Measurements from ENCODE around the gene CAPN15. TPM values are rescaled to one million over a fixed set of nuclear protein-coding genes. Genes with fewer than 3 reads are reported as not detected.
"Not testable (repeated sequence)": the region's sequence is repeated elsewhere in the genome, so short reads cannot be mapped to it uniquely, and the experiment has no call there.

Gene CAPN15
- total RNA-seq, 1 donor from 2014 or later, result 50.5 TPM

DNA sequence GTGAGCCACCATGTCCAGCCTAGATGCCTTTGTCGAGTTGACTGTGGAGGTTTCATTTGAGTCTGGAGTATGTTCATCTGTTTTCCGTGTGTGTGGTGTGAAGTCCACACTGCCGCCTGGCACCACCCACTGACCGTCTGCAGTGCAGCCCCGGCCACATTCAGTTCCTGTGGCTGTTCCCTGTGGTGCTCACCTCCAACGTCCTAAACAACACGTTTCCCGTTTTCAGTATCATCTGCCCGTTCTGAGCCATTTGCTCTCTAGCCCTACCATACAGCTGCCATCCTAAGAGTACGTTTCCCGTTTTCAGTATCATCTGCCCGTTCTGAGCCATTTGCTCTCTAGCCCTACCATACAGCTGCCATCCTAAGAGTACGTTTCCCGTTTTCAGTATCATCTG is 20.0 kb upstream of the CAPN15 start:
- DNase-seq, result not testable (repeated sequence)

DNA sequence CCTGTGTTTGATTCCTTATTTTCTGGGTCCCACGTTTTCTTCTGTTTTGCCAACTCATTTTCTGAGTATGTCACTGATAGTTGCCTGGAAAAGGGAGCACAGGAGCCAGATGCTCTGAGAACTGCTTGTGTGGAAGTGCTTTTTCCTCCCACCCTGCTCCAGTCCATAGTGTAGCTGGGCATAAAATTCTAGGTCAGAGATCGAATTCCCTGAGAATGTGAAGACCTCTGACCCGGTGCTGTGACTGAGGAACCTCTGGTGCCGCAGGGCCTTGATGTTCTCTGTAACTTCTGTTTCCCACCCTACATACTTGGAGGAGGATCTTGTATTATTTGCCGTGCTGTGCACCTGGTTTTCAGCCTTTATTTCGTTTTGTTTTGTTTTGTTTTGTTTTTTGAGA is 19.5 kb upstream of the CAPN15 start:
- no peak for DNase-seq

DNA sequence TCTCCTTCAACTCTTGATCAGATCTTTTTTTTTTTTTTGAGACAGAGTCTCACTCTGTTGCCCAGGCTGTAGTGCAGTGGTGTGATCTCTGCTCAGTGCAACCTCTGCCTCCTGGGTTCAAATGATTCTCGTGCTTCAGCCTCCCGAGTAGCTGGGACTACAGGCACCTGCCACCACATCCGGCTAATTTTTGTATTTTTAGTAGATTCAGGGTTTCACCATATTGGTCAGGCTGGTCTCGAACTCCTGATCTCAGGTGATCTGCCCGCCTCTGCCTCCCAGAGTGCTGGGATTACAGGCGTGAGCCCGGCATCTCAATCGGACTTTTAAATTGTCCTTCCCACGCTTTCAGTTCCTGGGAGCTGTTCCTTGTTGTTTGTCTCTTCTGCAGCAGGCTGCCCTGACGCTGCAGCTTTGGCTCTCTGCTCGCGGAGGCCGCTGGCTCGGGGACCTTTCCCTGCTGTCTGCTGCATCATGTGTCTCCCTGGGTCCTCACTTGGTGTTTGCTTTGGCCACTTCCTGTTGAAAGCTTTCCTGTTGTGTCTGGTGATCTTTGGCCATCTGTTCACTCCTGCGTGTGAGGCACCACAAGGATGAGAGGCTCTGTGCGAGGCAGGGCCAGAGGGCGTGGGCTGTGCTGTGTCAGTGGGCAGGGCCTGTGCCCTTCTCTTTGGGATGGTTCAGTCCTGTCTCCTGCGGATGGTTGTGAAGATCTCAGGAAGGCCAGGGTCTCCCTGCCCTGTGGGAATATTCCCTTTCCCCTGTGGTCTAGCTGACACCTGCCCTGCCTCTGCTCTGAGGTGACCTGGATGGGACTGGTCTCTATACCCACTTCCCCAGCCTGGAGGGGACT is 18.4 kb upstream of the CAPN15 start:
- peak; percentile 70 for DNase-seq

DNA sequence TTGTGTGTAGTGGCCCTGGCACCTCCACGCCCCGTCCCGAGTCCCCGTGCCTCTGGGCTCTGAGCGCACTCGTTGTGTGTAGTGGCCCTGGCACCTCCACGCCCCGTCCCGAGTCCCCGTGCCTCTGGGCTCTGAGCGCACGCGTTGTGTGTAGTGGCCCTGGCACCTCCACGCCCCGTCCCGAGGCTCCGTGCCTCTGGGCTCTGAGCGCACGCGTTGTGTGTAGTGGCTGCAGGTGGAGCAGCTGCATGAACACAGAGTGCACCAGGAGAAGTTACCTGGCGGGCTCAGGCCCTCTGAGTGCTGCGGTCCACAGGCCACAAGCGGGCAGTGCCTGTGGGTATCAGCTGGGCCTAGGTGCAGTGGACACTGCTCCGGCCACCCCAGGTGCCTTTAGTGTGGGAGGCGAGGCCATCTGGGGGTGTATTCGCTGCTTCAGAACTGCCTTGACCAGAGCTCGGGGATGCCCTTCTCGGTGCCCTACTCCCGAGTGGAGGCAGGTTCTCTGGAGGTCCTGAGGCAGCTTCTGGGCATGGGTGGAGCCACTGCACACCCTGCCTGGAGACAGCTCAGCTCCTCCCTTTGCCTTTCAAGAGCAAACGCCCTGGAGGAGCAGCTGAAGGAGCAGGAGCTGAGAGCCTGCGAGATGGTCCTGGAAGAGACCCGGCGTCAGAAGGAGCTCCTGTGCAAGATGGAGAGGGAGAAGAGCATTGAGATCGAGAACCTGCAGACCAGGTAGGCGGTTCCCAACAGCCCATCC is 17.3 kb upstream of the CAPN15 start:
- DNase-seq, result no peak

DNA sequence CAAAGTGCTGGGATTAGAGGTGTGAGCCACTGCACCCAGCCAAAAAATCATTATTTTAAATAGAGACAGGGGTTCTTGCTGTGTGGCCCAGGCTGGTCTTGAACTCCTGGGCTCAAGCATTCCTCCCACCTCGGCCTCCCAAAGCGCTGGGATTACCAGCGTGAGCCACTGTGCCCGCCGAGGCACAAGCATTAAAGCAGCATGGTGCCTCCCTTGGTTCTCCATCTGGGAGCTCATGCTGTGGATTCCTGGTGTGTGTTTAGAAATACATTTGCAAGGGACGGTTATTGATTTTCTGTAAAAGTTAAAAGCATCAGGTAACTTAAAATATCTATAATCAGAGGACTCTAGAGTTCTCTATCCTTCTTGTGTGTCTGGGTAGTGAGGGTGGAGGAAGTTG is 14.7 kb upstream of the CAPN15 start:
- DNase-seq, result no peak

DNA sequence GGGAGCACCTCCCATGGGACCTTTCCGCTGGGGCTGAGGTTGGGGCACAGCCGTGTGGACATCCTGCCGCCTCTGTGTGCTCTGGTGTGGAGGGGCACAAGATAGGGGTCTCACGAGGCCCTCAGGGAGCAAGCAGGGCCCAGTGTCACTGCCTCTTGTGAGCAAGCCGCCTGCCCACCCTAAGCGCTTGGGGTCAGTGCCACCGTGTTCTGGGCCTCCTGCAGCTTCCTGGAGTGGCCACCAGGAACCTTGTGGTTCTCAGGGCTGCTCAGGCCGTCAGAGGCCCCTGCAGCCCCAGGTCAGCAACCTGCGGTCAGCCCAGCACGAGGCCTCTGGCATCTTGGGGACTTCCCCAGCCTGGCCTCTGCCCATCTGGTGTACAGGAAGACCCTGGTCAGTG is 13.6 kb upstream of the CAPN15 start:
- DNase-seq, result no peak

DNA sequence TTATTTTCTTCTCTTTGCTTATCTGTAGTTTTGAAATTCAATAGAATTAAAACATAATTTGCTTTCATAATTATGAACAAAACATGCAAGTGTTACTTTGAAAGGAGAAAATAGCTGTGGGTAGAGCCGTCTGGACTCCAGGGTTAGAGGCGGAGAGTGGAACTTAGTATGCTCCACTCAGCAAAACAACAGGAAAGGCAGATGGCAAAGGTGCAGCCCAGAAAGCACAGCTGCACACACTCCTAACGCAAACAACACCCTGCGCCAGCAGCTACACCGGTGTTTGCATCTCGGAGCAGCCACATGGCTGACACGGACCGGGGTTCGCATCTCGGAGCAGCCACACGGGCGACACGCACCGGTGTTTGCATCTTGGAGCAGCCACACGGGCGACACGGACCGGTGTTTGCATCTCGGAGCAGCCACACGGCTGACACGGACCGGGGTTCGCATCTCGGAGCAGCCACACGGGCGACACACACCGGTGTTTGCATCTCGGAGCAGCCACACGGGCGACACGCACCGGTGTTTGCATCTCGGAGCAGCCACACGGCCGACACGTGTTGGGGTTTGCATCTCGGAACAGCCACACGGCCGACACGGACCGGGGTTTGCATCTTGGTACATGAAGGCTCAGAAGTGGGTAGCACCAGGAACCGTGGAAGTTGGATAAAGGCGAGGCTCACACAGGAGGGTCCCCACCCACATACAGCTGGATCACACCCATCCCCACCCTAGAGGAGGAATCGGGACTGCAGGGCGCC is 12.2 kb upstream of the CAPN15 start:
- DNase-seq, result peak; percentile 35

DNA sequence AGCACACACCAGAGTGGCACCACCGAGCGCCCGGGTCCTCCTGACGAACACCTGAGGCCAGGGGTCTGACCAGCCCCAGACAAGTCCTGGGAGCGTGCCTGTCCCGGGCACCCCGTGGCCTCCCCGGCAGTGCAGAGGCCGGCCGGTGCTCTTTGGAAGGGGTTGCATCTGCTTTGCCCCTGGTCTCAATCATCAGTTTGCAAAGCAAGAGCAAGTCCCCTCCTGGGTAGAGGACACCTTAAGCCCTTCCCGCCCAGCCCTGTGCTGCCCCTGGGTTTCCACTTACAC is 11.6 kb upstream of the CAPN15 start:
- no peak for DNase-seq

DNA sequence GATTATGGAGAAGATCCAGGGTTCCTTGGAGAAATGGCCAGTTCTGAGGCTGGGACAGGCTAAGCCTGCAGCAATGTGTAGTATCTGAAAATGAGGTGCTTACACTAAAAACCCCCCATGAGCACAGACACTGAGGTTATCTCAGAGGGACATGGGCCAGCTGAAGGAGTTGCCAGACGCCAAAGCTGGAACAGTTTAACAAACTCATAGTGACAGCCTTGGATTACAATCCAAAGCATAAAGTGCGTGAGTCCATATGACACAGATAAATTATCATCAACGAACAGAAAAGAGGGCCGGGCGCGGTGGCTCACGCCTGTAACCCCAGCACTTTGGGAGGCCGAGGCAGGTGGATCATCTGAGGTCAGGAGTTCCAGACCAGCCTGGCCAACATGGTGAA is 11.2 kb upstream of the CAPN15 start:
- no peak for DNase-seq

DNA sequence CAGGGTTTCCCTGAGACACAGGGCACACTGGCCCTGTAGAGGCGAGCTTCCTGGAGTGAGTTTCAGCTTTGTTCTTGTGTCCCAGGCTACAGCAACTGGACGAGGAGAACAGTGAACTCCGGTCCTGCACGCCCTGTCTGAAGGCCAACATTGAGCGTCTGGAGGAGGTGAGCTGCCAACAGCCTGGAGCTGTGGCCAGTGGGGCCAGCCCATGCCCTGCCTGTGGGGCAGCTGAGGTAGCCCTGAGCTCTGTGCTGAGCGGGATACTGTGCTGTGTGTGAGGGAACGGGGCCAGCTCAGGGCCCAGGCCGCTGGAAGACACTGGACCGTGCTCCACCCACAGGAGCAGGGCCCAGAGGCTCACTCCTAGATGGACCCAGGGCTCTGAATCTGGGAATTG is 8.7 kb upstream of the CAPN15 start:
- no peak for DNase-seq

DNA sequence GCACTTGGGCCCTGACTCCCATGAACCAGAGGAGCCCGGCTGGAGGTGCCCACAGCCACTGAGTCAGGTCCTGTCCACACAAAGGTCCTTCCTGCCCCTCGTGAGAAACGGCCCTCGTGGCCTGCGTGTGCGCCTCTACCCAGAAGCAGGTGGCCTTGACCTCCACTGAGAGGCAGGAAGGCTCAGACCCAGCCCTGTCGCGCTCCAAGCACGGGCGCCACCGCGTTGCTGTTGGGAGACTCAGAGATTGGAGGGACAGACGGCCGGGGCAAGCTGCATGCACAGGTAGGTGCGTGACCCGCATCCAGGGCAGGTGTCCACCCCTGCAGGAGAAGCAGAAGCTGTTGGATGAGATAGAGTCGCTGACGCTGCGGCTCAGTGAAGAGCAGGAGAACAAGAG is 8.1 kb upstream of the CAPN15 start:
- no peak for DNase-seq

DNA sequence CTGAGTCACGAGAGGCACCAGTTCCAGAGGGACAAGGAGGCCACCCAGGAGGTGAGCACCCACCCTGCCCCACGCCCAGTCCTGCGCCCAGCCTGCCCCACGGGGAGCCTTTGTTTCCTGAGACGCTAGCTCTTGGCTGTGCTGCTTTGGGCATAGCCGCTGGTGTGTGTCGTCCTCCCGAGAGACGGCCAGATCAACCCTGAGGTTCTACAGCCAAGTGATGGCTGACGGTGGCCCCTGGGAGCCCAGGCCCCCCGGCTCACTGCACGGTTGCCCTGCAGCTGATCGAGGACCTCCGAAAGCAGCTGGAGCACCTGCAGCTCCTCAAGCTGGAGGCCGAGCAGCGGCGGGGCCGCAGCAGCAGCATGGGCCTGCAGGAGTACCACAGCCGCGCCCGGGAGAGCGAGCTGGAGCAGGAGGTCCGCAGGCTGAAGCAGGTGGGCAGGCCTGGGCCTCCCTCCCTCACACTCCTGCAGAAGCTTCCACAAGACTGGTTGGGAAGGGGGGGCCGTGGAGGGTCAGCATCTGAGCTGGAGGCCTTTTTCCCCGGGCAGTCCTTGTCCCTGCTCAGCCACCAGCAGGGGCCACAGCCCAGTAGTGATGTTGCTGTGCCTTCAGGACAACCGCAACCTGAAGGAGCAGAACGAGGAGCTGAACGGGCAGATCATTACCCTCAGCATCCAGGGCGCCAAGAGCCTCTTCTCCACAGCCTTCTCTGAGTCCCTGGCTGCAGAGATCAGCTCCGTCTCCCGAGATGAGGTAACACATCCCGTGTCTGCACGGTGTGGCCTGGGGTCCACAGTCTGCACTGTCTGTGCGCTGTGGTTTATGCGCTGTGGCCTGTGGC is 7.4 kb upstream of the CAPN15 start:
- DNase-seq, result no peak

DNA sequence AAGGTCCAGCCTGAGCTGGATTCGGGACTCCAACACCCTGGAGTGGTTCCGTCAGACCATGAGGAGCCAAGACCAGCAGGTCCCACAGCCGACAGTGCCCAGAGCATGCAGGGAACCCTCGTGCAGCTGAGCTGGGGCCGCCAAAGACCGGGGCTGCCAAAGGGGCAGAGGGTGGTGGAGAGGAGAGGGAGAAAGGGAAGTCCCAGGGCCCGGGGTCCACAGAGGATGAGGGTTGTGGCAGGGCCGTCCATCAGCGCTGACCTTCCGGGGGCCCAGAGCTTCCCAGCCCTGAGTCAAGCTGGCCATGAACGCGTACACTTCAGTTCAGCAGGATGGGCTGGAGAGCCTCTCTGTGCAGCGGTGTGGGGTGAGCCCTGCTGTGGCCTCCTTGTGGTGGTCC is 6.7 kb upstream of the CAPN15 start:
- no peak for DNase-seq

DNA sequence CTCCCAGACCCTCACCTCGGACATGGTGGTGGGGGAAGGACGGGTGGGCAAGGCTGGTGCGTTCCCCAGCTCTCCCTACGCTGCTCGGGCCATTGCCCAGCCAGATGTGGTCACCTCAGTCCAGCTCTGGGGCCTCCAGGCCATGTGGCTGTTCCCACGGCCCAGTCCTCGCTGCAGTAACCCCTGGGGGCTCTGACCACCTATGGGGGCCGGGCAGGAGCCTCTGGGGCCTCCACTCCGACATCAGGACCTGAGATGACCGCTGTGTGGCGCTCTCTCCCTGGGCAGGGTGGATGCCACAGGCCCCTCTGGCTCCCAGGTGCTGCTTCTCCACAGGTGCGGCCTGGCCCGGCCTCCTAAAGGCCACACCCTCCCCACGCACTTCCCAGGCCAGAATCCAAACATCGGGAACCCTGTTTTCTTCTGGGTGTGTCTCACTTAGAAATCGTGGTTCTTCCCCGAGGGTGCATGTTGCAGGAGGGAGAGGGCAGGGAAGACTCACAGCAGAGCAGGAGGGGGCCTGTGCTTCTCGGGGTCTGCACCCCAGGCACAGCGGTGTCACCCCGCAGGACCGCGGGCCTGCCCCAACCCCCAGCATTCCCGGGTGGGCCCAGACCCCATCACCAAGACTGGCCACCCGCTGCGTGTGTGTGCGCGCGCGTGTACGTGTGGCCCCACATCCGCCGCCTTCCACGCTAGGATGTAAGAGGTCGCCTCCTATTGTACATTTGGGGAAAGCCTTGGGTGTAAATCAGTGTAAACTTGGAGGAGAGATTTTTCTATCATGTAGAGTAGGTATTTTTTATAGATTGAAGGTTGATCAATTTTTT is 5.9 kb upstream of the CAPN15 start:
- DNase-seq, result no peak

DNA sequence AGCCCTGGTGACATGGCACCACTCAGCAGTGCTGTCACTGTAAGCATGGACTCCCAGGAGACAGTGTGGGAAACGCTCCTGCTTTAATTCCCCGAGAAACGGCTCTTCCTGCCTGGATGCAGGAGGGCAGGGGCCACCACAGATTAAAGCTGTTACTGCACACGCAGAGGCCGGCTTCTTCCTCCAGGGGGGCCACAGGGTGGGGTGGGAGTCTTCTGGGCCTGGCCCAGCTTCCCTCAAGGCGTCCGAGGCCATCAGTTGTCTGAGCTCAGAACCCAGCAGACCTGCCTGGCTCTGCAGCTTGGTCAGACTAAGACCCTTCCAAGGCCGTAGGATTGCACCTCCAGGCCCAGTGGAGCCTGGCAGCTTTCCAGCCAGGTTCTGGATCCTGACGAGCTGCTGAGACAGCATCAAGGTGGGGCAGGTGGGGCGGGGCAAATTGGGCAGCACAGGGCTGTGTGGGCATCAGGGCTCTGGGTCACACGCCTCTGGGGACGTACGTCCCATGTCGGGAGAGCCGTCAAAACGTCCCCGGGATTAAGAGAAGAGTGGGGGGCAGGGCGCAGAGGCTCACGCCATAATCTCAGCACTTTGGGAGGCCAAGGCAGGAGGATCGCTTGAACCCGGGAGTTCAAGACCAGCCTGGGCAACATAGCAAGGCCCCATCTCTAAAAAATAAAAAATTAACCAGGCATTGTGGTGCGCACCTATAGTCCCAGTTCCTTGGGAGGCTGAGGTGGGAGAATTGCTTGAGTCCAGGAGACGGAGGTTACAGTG is 5.0 kb upstream of the CAPN15 start:
- DNase-seq, result no peak

DNA sequence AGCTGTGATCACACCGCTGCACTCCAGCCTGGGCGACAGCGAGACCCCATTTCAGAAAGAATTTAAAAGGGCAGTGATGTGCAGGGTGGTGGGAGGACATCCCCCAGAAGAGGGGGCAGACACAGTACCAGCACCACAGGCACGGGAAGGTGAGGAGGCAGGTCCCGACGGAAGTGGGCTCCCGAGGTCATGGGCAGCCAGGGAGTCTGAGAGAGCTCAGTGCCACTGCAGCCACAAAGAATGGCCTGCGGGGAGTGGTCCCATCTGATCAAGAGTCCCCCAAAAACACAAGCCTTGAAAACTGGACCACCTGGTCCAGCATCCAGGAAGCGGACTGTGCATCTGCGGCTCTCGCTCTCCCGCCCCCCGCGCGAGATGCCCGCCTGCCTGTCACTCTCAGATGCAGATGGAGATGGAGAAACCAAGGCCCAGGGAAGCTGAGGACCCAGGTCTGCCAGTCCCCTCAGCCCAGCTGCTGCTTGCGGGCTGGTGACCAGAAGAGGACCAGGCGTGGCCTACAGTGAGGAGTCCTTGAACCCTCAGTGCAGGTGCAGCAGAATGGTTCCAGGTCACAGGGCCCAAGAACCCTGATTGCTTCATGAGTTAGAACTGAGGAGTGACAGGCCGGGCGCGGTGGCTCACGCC is 4.3 kb upstream of the CAPN15 start:
- DNase-seq, result no peak

DNA sequence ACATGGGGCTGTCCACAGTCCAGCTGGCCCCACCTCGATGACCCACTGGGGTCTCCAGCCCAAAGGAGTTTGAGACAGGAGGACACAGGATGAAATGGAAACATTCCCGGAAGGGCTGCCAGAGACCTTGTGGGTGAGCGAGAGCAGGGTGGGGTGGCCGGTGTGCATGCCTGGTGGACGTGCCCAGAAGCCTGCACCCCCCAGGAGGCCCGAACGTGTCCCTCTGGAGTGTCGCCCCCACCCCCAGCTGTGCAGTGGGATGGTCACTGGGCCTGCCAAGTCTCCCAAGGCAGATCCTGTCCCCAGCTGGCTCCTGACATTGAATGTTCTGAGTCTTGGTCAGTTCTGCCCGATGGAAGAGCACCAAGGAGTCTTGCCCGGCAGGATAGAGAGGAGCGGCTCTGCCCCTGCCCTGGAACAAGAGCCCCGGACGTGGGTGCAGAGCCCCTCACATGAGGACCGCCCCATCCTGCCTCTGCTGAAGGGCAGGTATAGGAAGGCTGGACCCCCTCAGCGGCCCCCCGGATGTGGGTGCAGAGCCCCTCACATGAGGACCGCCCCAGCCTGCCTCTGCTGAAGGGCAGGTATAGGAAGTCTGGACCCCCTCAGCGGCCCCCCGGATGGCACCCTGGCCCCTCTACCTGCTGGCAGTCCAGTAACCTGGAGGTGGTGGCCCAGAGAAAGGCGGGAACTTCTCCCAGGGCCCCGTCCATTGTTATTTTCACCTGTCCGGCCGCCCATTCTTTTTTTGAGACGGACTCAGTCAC is 3.1 kb upstream of the CAPN15 start:
- no peak for DNase-seq

DNA sequence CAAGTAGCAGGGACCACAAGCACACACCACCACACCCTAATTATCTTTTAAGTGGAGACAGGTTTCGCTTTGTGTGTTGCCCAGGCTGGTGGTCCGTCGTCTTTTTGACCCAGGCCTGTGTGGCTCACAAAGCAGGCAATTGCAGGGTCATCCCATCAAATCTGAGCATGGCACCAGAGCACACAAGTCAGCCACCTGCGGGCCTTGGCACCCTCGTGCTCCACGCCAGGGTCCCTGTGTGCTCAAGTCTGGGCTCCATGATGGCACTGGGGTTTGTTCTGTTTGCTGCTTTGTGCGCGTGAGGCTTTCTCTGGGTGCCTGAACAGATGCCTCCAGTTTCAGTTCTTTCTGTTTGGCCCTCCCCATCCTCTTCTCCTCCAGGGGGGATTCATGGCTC is 2.4 kb upstream of the CAPN15 start:
- no peak for DNase-seq

DNA sequence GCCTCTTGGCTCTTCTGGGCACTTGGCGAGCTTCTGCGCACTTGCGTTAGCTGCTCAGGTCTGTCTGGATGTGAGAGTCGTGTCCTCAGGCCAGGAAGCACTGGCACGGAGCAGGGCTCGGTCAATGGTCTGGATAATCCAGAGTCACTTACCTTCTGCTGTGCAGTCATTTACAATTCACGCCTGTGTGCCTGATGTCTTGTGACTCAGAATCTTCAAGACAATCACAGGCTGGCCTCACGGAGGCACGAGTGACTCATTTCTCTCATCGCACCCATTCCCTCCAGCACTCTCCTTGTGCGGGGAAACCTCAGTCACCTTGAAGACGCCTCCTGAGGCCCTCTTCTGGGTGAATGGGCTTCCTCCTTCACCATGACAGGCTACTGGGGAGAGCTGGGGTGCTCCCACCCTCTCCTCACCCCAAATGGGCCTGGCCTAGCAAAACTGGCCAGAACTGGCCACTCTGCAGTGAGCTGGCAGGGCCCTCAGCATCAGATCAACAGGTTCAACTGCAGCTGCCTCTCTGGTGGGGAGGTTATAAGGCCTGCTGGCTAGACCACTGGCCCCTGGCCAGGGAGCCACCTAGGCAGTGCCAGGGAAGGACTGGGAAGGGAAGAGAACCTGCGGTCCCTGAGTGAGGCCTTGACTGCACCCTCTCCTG is 1.9 kb upstream of the CAPN15 start:
- DNase-seq, result peak; percentile 85

Measured in dermis blood vessel endothelial cell (primary cell).